ENCODE results near the gene SEC24A.

GRCh38 chr5:134648425-134649162, at the start of gene SEC24A:
- TF ChIP-seq TAF1 (conservative IDR thresholded peaks at IDR 0.05) = no peak
- TF ChIP-seq REST (IDR thresholded peaks at IDR 0.05) = no peak
- TF ChIP-seq CTCF (IDR thresholded peaks at IDR 0.05; ENCODE audit: low read depth, low read length, missing input control) = no peak
- no peak for TF ChIP-seq YY1 (IDR thresholded peaks at IDR 0.05)
- peak; percentile 51 for TF ChIP-seq SP1 (IDR thresholded peaks at IDR 0.05)
